Measurements from ENCODE around the gene JARID2.

Gene JARID2

DNA sequence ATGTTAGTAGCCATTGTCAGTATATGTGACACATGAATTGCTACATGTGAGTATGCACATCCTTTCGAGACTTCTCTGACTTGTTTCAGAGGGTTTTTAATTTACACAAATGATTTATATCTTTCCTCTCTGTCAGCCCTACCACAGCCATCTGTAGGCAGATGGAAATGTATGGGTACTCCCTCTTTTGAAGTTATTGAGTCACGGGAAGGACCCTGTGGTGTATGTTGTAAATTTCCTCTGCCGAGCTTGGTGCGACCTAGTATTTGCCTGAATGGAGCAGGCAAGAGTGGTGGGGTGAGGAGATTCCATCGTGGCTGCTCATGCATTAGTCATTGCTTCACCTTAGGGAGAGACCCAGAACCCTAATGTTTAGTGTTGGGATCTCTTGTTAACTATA lies 171.9 kb downstream of the JARID2 start:
- DNase-seq (ENCODE audit: low read depth) = no peak

GRCh38 chr6:15419493-15419892 lies 173.6 kb downstream of the JARID2 start:
- no peak overlapping the region for H3K4me3 ChIP-seq (ENCODE audit: low read depth, low read length)
- no peak for TF ChIP-seq CTCF (IDR thresholded peaks at IDR 0.05; ENCODE audit: control insufficient read depth, extremely low read depth, insufficient read depth)
- no peak for DNase-seq (ENCODE audit: low read depth)

More for the DNA sequence above, 171.9 kb downstream of the JARID2 start:
- H3K4me3 ChIP-seq (ENCODE audit: low read depth, low read length) = no peak overlapping the region
- TF ChIP-seq CTCF (IDR thresholded peaks at IDR 0.05; ENCODE audit: control insufficient read depth, extremely low read depth, insufficient read depth) = no peak

GRCh38 chr6:15420959-15421438 lies 175.1 kb downstream of the JARID2 start:
- TF ChIP-seq CTCF (IDR thresholded peaks at IDR 0.05; ENCODE audit: control insufficient read depth, extremely low read depth, insufficient read depth) = no peak
- no peak overlapping the region for H3K4me3 ChIP-seq (ENCODE audit: low read depth, low read length)
- no peak for DNase-seq (ENCODE audit: low read depth)

- no peak for TF ChIP-seq CTCF (IDR thresholded peaks at IDR 0.05; ENCODE audit: control insufficient read depth, extremely low read depth, insufficient read depth)
- no peak for DNase-seq (ENCODE audit: low read depth)
- H3K4me3 ChIP-seq (ENCODE audit: low read depth, low read length) = no peak overlapping the region
Measured at GRCh38 chr6:15421945-15422733, 176.3 kb downstream of the JARID2 start.

- no peak overlapping the region for H3K4me3 ChIP-seq (ENCODE audit: low read depth, low read length)
- DNase-seq (ENCODE audit: low read depth) = no peak
- TF ChIP-seq CTCF (IDR thresholded peaks at IDR 0.05; ENCODE audit: control insufficient read depth, extremely low read depth, insufficient read depth) = no peak
Measured at GRCh38 chr6:15423286-15423993, 177.6 kb downstream of the JARID2 start.

GRCh38 chr6:15425947-15426346 lies 180.1 kb downstream of the JARID2 start:
- no peak for DNase-seq (ENCODE audit: low read depth)
- H3K4me3 ChIP-seq (ENCODE audit: low read depth, low read length) = no peak overlapping the region
- no peak for TF ChIP-seq CTCF (IDR thresholded peaks at IDR 0.05; ENCODE audit: control insufficient read depth, extremely low read depth, insufficient read depth)
